ENCODE measurements around the gene H2AZ2.

DNA sequence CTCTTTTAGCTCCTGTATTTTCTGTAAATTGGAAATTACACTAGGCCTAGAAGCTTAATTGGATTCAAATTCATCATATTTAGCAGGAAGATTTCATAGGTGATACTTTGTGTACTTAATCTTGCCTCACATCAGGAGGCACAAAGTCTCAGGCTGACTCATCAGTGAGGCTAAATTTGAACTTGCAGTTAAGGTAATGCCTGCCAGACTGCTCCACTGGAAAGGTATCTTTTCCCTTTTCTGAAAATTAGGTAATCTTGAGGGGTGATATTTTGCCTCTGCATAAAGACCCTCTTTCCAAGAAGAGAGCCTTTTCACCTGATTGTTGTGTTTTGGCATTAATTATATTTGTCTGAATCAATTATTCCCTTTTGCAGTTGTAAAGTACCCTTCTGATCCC lies 36.8 kb downstream of the H2AZ2 start:
- TF ChIP-seq CTCF (conservative IDR thresholded peaks at IDR 0.05; ENCODE audit: low read length) (no peak), EZH2phosphoT487 (IDR thresholded peaks at IDR 0.05; ENCODE audit: borderline replicate concordance, low read depth, low read length) (no peak)
